Heart left ventricle (tissue), 13 donors: ENCODE results near the gene CHST11.

Experiments used
- CTCF ChIP-seq, 12 donors: fragments of 200-600 bp; sonication (generic) in 4 of 12; IDR thresholded peaks; one replicate each; pipeline versions ENCODE4 v1.5.0 to v1.8.0; 2018 to 2022; ENCODE audit warnings: antibody characterized with exemption in 12 of 12, mild to moderate bottlenecking in 5 of 12
- POLR2A ChIP-seq, 2 donors: fragments of 450-650 bp; IDR thresholded peaks; one replicate each; pipeline ENCODE4 v1.6.1; 2017; ENCODE audit warnings: antibody characterized with exemption in 2 of 2, mild to moderate bottlenecking in 2 of 2, moderate library complexity in 2 of 2
- donor health status: ischemic (EF 13 %, LVEDD 7.1; RV severe dilation, severe dysfunction).
- donor health status: DM: no; HTN: yes; CAD: no.
- donor health status: DM: no; HTN: no; CAD: no.
- donor health status: ischemic (EF 25% LVEDD 6.9; RV normal size, moderate dysfunction).
- donor health status: ischemic (EF 25% LVEDD 5.7; RV mildly dilated, moderate dysfunction).
- donor health status: ischemic (EF 35%, LVEDD 5.7; RV mildly dilated, moderate dysfunction).
- donor health status: nonischemic (EF 11% LVEDD 7.7; RV severe dilation, severe dysfunction).
- donor health status: DM: yes; HTN: yes; CAD: no.
- donor health status: PGD.
- donor health status: ischemic (EF 29% LVEDD 5.4; RV normal size, mild dysfunction).
- donor health status: nonischemic (EF 23%, LVEDD 6.1; RV moderate dilation, normal function).

- TF ChIP-seq CTCF (IDR thresholded peaks at IDR 0.05) (no peak), POLR2A (IDR thresholded peaks at IDR 0.05) (no peak)
Observed at GRCh38 chr12:104434129-104434528, 22.6 kb upstream of the CHST11 start.
